Mesenchymal stem cell (in vitro differentiated cells and primary cell): ENCODE results near the gene LDLRAP1.
A peak's percentile ranks its signal among the peaks of the same experiment; 100 is the strongest.

ENCODE experiments used
- DNase-seq: peaks from one replicate; pipeline ENCODE4 v3.0.0-alpha.2; 2013
- H2AFZ ChIP-seq: one replicate; pipeline ENCODE4 v1.6.1; 2013; ENCODE audit warnings: low read depth, mild to moderate bottlenecking, control low read depth, inconsistent platforms, low read length, moderate library complexity
- H2AK5ac ChIP-seq: 2 replicates; pipeline ENCODE4 v1.6.1; 2013; ENCODE audit warnings: low read length, moderate library complexity, mild to moderate bottlenecking, inconsistent platforms; ENCODE audit not compliant: severe bottlenecking
- H2BK120ac ChIP-seq: one replicate; pipeline ENCODE4 v1.6.1; 2013; ENCODE audit warnings: low read depth, mild to moderate bottlenecking, inconsistent platforms, low read length, moderate library complexity
- H2BK12ac ChIP-seq, 2 experiments: one replicate each; pipeline ENCODE4 v1.6.1; 2013; ENCODE audit warnings: inconsistent platforms in 2 of 2, low read length in 2 of 2, mild to moderate bottlenecking in 2 of 2, moderate library complexity in 2 of 2, control low read depth in 1 of 2
- H2BK15ac ChIP-seq: one replicate; pipeline ENCODE4 v1.6.1; 2013; ENCODE audit warnings: mild to moderate bottlenecking, low read depth, inconsistent platforms; ENCODE audit not compliant: poor library complexity, severe bottlenecking
- H2BK5ac ChIP-seq: 2 replicates; pipeline ENCODE4 v1.6.1; 2013; ENCODE audit warnings: low read depth, mild to moderate bottlenecking, low read length, control low read depth, inconsistent platforms; ENCODE audit not compliant: poor library complexity, severe bottlenecking
- H3K14ac ChIP-seq, 2 experiments: one replicate each; pipeline ENCODE4 v1.6.1; 2013; ENCODE audit warnings: inconsistent platforms in 2 of 2, low read length in 2 of 2, control low read depth in 1 of 2, mild to moderate bottlenecking in 1 of 2, moderate library complexity in 1 of 2
- H3K18ac ChIP-seq, 2 experiments: one replicate each; pipeline ENCODE4 v1.6.1; 2013; ENCODE audit warnings: inconsistent platforms in 2 of 2, low read length in 2 of 2, control low read depth in 1 of 2, low read depth in 1 of 2, mild to moderate bottlenecking in 1 of 2
- H3K23ac ChIP-seq, 2 experiments: one replicate each; pipeline ENCODE4 v1.6.1; 2013; ENCODE audit warnings: inconsistent platforms in 2 of 2, low read length in 2 of 2, mild to moderate bottlenecking in 2 of 2, moderate library complexity in 2 of 2, control low read depth in 1 of 2
- H3K27ac ChIP-seq: 2 replicates; pipeline ENCODE4 v1.5.1; 2013; ENCODE audit warnings: mild to moderate bottlenecking, moderate library complexity, low read length, control low read depth, inconsistent platforms; ENCODE audit not compliant: poor library complexity, severe bottlenecking
- H3K27me3 ChIP-seq, 2 experiments: 2 replicates each; pipeline versions ENCODE4 v1.6.1 to v1.7.0; 2013; ENCODE audit warnings: low read length in 2 of 2, mild to moderate bottlenecking in 2 of 2, moderate library complexity in 2 of 2, control low read depth in 1 of 2, inconsistent platforms in 1 of 2; ENCODE audit not compliant: control insufficient read depth in 1 of 2, insufficient read depth in 1 of 2
- H3K36me3 ChIP-seq, 2 experiments: 2 replicates each; pipeline versions ENCODE4 v1.6.1 to v1.7.0; 2013; ENCODE audit warnings: low read length in 2 of 2, control low read depth in 1 of 2, inconsistent platforms in 1 of 2, low read depth in 1 of 2, mild to moderate bottlenecking in 1 of 2; ENCODE audit not compliant: insufficient read depth in 2 of 2, control insufficient read depth in 1 of 2
- H3K4ac ChIP-seq, 2 experiments: one replicate each; pipeline ENCODE4 v1.6.1; 2013; ENCODE audit warnings: inconsistent platforms in 2 of 2, low read length in 2 of 2, mild to moderate bottlenecking in 2 of 2, moderate library complexity in 2 of 2, control low read depth in 1 of 2, low read depth in 1 of 2
- H3K4me1 ChIP-seq: 2 replicates; pipeline ENCODE4 v1.6.1; 2013; ENCODE audit warnings: low read depth, low read length, control low read depth; ENCODE audit not compliant: control insufficient read depth, insufficient read depth
- H3K4me2 ChIP-seq: 2 replicates; pipeline ENCODE4 v1.6.1; 2013; ENCODE audit warnings: low read length, mild to moderate bottlenecking, inconsistent platforms; ENCODE audit not compliant: poor library complexity, severe bottlenecking
- H3K4me3 ChIP-seq, 2 experiments: 2 replicates each; pipeline versions ENCODE4 v1.5.1 to v1.7.0; 2013; ENCODE audit warnings: low read length in 2 of 2, mild to moderate bottlenecking in 2 of 2, control low read depth in 1 of 2, low read depth in 1 of 2; ENCODE audit not compliant: insufficient read depth in 1 of 2
- H3K79me1 ChIP-seq: replicated peaks from 2 replicates; pipeline ENCODE4 v1.6.1; 2013; ENCODE audit warnings: mild to moderate bottlenecking, control low read depth, low read length, inconsistent platforms; ENCODE audit not compliant: poor library complexity, severe bottlenecking
- H3K9ac ChIP-seq: 2 replicates; pipeline ENCODE4 v1.7.0; 2013; ENCODE audit warnings: mild to moderate bottlenecking, low read length, moderate library complexity
- H3K9me3 ChIP-seq: 2 replicates; pipeline ENCODE4 v1.7.0; 2013; ENCODE audit warnings: mild to moderate bottlenecking, low read length; ENCODE audit not compliant: control insufficient read depth
- H4K8ac ChIP-seq: one replicate; pipeline ENCODE4 v1.6.1; 2013; ENCODE audit warnings: inconsistent platforms, mild to moderate bottlenecking, low read length, moderate library complexity
- H4K91ac ChIP-seq: one replicate; pipeline ENCODE4 v1.6.1; 2013; ENCODE audit warnings: mild to moderate bottlenecking, low read length, inconsistent platforms
- WGBS: methylation state at CpG from one replicate; pipeline ENCODE4 v1.1.7; 2013; ENCODE audit warnings: mixed read lengths; 5-methylcytosine and 5-hydroxymethylcytosine counted together

Gene LDLRAP1

GRCh38 chr1:25519624-25520023 is 23.8 kb upstream of the LDLRAP1 start:
- no peak overlapping the region for H2BK15ac ChIP-seq
- peaks cover 2 to 46% of the 10 kb centered on the region in 2 experiments for H3K27me3 ChIP-seq
- H3K9ac ChIP-seq = no peak overlapping the region
- no peak overlapping the region for H4K91ac ChIP-seq
- no peak overlapping the region for H2BK120ac ChIP-seq
- H3K4me3 ChIP-seq = no peak overlapping the region
- DNase-seq = peak; percentile 63
- no peaks in the 10 kb centered on the region for H3K79me1 ChIP-seq
- no peak overlapping the region for H4K8ac ChIP-seq
- no peak overlapping the region for H2AK5ac ChIP-seq
- H3K23ac ChIP-seq = no peak overlapping the region
- H3K4me2 ChIP-seq = no peak overlapping the region
- H2AFZ ChIP-seq = no peak overlapping the region
- H3K14ac ChIP-seq = no peak overlapping the region
- H3K4me1 ChIP-seq = peaks cover 25% of the 10 kb centered on the region
- no peak overlapping the region for H2BK12ac ChIP-seq
- no peak overlapping the region for H3K4ac ChIP-seq
- H3K27ac ChIP-seq = no peak overlapping the region
- H2BK5ac ChIP-seq = no peak overlapping the region
- H3K36me3 ChIP-seq = no peaks in the 10 kb centered on the region
- H3K18ac ChIP-seq = no peak overlapping the region
- H3K9me3 ChIP-seq = peaks cover 4% of the 10 kb centered on the region
- 83% methylated on average over 5 of the region's 5 CpGs for WGBS

GRCh38 chr1:25520446-25521061 is 22.9 kb upstream of the LDLRAP1 start:
- Histone ChIP-seq H4K8ac (no peak overlapping the region), H3K9me3 (peaks cover 13% of the 10 kb centered on the region), H2AK5ac (peak overlapping the region; percentile 93), H3K79me1 (no peaks in the 10 kb centered on the region), H3K14ac (no peak overlapping the region), H3K23ac (no peak overlapping the region), H2BK15ac (no peak overlapping the region), H2BK5ac (no peak overlapping the region), H3K18ac (no peak overlapping the region), H2BK12ac (peak overlapping the region in 1 of 2 experiments; percentile 29), H2AFZ (no peak overlapping the region), H3K4me3 (no peak overlapping the region), H3K27ac (no peak overlapping the region), H2BK120ac (no peak overlapping the region), H3K36me3 (no peaks in the 10 kb centered on the region), H4K91ac (no peak overlapping the region), H3K9ac (no peak overlapping the region), H3K4ac (no peak overlapping the region), H3K4me2 (no peak overlapping the region), H3K4me1 (peaks cover 25% of the 10 kb centered on the region), H3K27me3 (peaks cover 8 to 50% of the 10 kb centered on the region in 2 experiments)
- DNase-seq = peak; percentile 63
- 0% methylated on average over 3 of the region's 4 CpGs for WGBS

GRCh38 chr1:25522031-25522655 is 21.3 kb upstream of the LDLRAP1 start:
- Histone ChIP-seq H2AFZ (no peak overlapping the region), H3K4me1 (peaks cover 25% of the 10 kb centered on the region), H3K9me3 (peaks cover 13% of the 10 kb centered on the region), H3K18ac (no peak overlapping the region), H3K4me2 (peak overlapping the region; percentile 20), H3K36me3 (no peaks in the 10 kb centered on the region), H3K79me1 (no peaks in the 10 kb centered on the region), H2BK12ac (no peak overlapping the region), H2BK15ac (no peak overlapping the region), H3K23ac (no peak overlapping the region), H3K4ac (no peak overlapping the region), H3K27ac (peak overlapping the region; percentile 43), H3K4me3 (no peak overlapping the region), H2BK5ac (peak overlapping the region; percentile 74), H3K14ac (no peak overlapping the region), H3K9ac (no peak overlapping the region), H4K91ac (no peak overlapping the region), H2BK120ac (no peak overlapping the region), H2AK5ac (peak overlapping the region; percentile 23), H4K8ac (no peak overlapping the region), H3K27me3 (peaks cover 8 to 49% of the 10 kb centered on the region in 2 experiments)
- 96% methylated on average over 5 of the region's 5 CpGs for WGBS
- no peak for DNase-seq

- peaks cover 13% of the 10 kb centered on the region for H3K9me3 ChIP-seq
- H4K91ac ChIP-seq = no peak overlapping the region
- no peak overlapping the region for H3K23ac ChIP-seq
- no peaks in the 10 kb centered on the region for H3K79me1 ChIP-seq
- no peak overlapping the region for H2BK15ac ChIP-seq
- H3K36me3 ChIP-seq = no peaks in the 10 kb centered on the region
- no peak overlapping the region for H2BK120ac ChIP-seq
- H2BK12ac ChIP-seq = no peak overlapping the region
- no peak overlapping the region for H2AFZ ChIP-seq
- H3K14ac ChIP-seq = no peak overlapping the region
- peaks cover 8 to 56% of the 10 kb centered on the region in 2 experiments for H3K27me3 ChIP-seq
- WGBS = 28% methylated on average over 10 of the region's 10 CpGs
- DNase-seq = peak; percentile 60
- no peak overlapping the region for H2AK5ac ChIP-seq
- H3K18ac ChIP-seq = no peak overlapping the region
- no peak overlapping the region for H4K8ac ChIP-seq
- peaks cover 23% of the 10 kb centered on the region for H3K4me1 ChIP-seq
- no peak overlapping the region for H3K9ac ChIP-seq
- H2BK5ac ChIP-seq = no peak overlapping the region
- no peak overlapping the region for H3K4ac ChIP-seq
- no peak overlapping the region for H3K4me2 ChIP-seq
- H3K4me3 ChIP-seq = no peak overlapping the region
- no peak overlapping the region for H3K27ac ChIP-seq
Measured at GRCh38 chr1:25523542-25523941, 19.9 kb upstream of the LDLRAP1 start.
